Activated T-helper 9 cell treated with anti-CD3 and anti-CD28 coated beads, Interleukin-2, amount 50 U/mL, for 16 hours (primary cell): ENCODE data around the gene ABCA7.

Experiments used
- DNase-seq: peaks from one replicate; pipeline ENCODE4 v3.0.0-alpha.2; 2020; ENCODE audit warnings: low read depth

Gene ABCA7

DNA sequence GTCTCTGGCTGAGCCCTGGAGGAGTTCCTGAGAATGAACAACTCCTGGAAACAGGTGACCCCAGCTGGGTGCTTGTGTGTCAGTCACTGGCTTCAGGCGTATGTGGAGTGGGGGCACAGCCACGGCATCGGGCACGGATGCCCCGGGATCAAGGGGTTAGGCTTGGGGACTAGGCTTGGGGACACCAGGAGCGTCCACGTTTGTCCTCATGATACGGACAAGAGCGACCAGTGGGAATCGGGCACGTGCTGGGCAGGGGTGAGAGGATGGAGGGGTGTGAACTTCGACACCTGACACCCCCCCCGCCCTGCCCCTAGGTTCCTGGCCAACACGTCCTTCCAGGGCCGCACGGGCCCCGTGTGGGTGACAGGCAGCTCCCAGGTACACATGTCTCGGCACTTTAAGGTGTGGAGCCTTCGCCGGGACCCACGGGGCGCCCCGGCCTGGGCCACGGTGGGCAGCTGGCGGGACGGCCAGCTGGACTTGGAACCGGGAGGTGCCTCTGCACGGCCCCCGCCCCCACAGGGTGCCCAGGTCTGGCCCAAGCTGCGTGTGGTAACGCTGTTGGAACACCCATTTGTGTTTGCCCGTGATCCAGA, 35.6 kb upstream of the ABCA7 start:
- no peak for DNase-seq

DNA sequence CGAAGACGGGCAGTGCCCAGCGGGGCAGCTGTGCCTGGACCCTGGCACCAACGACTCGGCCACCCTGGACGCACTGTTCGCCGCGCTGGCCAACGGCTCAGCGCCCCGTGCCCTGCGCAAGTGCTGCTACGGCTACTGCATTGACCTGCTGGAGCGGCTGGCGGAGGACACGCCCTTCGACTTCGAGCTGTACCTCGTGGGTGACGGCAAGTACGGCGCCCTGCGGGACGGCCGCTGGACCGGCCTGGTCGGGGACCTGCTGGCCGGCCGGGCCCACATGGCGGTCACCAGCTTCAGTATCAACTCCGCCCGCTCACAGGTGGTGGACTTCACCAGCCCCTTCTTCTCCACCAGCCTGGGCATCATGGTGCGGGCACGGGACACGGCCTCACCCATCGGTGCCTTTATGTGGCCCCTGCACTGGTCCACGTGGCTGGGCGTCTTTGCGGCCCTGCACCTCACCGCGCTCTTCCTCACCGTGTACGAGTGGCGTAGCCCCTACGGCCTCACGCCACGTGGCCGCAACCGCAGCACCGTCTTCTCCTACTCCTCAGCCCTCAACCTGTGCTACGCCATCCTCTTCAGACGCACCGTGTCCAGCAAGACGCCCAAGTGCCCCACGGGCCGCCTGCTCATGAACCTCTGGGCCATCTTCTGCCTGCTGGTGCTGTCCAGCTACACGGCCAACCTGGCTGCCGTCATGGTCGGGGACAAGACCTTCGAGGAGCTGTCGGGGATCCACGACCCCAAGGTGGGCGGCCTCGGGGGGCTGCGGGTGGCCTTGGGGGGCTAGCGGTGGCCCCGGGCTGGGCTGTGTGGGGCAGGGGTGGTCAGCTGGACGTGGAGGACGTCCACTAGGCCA, 34.9 kb upstream of the ABCA7 start:
- no peak for DNase-seq

DNA sequence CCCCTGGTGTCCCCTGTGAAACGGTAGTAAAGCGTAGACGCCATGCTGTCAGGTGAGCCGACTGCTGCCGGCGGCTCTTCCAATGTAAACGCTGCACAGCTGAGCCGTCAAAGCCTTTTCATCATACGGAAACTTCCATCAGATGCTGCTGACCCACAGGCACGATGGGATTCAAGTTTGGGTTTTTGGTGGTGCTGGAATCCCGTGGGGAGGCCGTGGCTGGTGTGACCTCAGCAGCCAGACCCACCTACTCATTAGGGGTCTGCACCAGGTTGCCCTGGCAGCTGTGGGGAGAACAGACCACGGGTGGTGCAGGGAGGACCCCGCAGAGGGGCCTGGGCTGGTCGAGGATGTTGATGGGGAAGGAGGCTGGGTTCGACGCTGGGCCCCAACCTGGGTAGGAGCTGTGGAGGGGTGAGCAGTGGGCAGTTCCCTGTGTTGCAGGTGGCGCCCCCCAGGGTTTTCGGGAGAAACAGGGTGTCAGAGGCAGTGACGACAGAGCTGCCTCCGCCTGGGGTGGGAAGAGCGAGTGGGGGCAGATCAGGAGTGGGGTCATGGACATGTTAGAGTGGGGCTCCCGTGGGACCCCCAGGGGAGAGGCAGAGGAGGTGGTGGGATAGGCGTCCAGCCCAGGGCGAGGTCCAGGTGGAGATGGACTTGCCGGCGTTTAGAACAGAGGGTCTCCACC, 33.1 kb upstream of the ABCA7 start:
- no peak for DNase-seq

DNA sequence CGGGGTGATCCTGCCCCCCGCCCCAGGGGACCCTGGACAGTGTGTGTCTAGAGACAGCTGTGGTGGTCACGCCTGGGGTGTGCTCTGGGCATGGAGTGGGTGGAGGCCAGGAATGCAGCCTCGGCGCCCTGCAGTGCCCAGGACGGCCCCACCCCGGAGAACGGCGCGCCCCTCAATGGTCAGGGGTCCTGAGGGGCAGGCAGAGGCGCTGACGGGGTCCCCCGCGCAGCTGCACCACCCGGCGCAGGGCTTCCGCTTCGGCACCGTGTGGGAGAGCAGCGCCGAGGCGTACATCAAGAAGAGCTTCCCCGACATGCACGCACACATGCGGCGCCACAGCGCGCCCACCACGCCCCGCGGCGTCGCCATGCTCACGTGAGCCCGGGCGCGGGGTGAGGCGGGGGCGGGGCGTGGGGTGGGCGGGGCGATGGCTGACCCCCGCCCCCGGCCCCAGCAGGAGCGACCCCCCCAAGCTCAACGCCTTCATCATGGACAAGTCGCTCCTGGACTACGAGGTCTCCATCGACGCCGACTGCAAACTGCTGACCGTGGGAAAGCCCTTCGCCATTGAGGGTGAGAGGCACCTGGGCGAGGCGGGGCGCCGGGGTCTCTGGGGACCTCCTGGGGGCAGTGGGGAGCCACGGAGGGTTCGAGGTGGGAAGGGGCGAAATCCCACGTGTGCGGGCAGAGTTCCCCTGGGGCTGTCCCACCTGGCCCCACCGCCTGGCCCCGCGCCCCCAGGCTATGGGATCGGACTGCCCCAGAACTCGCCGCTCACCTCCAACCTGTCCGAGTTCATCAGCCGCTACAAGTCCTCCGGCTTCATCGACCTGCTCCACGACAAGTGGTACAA, 32.3 kb upstream of the ABCA7 start:
- no peak for DNase-seq

DNA sequence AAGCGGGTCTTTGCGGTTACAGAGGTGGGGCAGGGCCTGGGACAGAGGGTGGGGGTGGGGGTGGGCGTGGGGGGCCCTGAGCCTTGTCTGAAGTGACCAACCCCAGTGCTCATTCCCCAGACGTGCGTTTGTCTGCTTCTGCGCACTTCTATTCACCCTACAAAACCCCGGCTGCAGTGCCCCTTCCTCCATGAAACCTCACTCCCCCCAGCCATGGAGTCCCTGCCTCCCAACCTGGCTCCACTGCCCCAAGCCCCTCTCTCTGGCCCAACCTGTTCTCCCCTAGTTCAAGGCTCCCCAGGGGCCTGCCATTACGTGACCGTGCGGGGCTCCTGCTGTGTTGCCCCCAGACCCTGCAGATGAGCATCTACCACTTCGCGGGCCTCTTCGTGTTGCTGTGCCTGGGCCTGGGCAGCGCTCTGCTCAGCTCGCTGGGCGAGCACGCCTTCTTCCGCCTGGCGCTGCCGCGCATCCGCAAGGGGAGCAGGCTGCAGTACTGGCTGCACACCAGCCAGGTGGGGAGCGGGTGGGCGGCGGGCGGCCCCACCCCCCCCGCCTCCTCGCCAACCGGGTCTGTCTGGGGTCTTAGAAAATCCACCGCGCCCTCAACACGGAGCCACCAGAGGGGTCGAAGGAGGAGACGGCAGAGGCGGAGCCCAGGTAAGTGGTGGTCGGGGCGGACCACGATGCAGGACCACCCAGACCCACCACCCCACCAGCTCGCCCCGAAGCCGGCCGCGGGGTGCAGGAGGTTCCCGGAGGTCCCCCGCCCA, 31.5 kb upstream of the ABCA7 start:
- no peak for DNase-seq

DNA sequence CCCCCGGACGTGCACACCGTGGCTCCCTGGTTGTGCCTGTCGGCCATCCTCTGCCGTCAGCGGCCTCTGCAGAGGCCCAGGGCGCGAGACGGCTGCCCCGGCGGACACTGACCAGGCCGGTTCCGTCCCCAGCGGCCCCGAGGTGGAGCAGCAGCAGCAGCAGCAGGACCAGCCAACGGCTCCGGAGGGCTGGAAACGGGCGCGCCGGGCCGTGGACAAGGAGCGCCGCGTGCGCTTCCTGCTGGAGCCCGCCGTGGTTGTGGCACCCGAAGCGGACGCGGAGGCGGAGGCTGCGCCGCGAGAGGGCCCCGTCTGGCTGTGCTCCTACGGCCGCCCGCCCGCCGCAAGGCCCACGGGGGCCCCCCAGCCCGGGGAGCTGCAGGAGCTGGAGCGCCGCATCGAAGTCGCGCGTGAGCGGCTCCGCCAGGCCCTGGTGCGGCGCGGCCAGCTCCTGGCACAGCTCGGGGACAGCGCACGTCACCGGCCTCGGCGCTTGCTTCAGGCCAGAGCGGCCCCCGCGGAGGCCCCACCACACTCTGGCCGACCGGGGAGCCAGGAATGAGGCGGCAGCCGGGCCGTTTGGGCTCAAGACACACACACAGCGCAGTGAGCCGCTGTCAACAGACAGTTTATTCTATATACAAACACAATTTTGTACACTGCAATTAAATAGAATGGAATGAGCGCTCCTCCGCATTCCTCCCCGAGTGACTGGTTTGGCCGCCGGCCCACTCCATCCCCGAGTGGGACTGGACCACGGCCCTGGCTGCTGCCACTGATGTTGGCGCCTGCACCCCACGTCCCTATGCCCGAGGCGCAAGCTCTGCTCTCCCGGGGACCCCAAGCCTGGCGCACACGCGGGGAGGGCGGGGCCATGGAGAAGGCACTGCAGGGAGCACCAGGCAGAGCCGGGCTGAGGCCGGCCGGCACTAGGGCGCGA, 30.6 kb upstream of the ABCA7 start:
- DNase-seq: no peak

DNA sequence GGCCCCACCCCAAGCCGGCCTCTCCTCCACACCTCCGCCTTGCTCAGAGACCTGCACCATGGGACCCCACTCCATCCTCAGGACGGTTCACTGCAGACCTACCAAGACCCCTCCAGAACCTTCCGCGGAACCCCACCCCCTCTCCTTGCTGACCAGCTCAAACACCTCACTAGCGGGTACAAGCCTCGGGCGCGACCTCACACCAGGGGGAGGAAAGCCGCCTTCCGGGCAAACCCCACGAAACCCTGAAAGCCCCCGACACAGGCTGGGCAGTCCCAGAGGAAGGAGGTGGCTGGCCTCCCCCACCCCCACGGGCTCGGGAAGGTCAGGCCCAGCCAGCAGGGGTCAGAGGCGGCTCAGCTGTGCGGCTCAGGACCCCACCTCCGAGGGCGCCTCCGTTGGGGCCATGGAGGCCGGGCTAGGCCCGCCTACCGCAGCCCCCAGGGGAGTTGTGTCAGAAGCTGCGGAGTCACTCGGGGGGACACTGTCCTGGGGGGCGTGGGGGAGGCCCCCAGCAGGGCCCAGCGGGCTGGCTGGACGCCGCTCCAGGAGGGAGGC, 29.8 kb upstream of the ABCA7 start:
- DNase-seq: no peak

DNA sequence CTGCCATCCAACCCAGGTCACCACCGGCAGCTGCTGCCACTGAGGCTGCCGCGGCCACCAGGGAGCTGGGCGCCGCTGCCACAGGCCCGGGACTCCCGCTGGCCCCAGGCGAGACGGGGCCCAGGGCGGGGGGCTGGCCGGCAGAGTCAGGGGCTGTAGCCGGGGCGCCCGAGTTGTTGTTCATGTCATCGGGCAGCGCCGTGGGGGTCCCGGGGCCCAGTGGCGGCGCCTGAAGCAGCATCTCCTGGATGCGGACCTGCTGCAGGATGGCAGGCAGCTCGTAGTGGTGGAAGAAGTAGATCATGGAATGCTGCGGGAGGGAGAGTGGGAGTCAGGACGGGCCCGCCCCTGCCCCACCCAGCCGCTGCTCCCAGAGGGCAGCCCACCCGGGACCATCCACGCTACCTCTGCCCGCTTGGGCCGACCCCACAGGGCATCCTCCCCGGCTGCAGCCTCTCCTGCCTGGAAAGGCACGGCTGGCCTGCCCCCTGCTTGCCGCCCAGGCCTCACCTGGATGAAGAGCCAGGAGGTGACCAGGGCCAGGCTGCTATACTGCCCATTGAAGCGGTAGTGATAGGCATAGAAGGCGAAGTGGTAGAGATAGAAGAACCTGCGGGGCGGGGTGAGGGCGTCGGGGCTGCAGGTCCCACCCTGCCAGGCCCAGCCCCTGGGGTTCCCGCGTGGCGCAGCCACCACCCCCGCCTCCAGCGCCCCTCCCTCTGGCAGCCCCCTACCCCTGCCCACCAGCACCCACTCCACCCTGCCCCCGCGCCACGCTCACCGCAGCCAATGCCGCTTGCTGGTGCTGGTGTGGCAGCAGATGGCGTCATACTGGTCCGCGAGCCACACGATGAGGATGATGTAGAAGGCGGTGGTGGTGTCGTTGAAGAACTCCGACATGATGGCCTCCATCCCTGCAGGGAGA, 29.1 kb upstream of the ABCA7 start:
- DNase-seq: no peak

DNA sequence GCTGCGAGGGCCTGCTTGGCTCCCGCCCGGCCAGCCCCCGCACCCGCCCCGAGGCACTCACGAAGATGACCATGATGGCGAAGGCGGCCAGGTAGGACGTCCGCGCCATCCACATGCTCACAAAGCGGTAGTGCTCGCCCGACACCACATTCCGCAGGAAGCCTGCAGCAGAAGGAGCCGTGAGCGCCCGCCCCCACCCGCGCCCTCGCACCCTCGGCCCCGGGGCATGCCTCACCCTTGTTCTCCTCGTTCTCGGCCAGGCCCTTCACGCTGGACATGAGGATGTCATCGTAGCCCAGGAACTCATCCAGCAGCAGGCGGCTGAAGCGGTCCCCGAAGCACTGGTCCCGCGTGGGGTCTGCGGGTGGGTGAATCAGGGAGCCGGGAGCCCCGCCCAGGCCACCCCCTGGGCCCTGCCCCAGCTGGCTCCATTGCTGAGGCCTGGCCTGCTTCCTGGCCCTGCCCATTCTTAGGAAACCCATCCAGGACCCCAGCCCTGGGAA, 28.0 kb upstream of the ABCA7 start:
- no peak for DNase-seq

DNA sequence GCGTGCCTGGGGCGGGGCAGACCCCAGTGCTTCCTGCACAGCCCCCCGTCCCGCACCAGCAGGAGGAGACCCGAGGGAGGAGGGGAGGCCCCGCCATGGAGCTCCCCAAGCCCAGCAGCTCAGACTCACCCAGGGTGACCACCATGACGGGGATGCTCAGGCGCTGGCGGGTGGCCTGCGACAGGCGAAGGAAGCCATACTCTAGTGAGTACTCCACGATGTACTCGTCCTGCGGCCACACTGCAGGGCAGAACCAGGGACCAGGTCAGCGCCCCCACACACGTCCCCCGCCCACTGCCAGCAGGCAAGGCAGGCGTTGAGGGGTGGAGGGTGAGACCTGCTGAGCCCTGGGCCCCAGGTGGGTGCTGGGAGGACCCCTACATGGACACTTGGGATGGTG, 27.6 kb upstream of the ABCA7 start:
- DNase-seq: no peak

DNA sequence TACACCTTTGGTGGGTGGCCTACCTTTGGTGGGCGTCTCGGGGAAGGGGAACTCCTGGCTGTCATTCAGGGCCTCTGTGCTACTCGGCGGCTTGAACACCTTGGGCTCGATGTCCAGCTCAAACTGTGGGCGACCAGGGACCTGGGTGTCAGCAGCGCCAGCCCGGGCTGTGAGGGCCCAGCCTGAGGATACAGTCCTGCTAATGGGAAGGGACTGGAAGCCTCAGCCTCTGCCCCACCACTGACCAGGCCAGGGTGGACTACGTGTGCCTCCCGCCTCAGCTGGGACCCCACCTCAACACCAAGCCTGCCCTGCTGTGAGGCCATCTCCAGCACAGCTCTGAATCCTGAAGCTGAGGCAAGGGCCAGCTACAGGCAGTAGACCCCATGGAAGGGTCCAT, 26.7 kb upstream of the ABCA7 start:
- no peak for DNase-seq

DNA sequence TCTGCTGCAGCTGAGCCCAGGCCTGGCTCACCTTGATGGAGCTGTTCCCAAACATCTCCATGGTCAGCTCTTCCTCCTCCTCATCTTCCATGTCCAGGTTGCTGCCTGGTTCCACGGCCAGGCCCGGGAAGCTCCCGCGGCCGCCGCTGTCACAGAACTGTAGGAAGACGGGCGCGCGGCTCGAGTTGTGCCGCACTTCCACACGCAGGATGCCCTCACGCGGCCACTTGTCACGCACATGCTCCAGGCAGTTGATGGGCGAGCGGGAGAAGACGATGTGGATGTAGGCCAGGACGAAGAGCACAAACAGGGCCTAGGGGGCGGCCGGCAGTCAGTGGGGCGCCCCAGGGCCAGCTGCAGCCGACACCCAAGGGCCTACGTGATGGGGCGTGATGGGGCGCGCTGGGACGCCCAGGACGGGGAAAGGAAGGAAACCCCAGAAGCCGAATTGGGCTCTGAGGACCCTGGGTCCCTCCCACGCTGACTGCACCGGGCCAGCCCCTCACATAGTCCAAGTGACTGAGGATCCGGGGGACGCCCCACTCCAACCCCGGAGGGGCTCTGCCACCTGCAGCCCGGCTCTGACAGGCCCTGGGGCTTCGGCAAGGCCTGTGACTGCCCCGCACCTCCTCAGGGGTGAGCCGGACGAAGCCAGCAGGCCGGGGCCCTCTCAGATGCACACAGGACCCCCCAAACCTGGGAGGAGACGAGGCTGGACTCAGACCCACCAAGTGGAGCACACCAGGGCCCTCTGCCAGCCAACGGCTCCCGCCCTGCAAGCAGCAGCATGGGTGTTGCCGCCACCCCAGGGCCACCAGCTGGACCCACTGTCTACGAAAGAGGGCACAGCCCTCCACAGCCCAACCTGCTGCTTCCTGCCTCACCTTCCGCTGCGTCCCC, 25.5 kb upstream of the ABCA7 start:
- DNase-seq: no peak

DNA sequence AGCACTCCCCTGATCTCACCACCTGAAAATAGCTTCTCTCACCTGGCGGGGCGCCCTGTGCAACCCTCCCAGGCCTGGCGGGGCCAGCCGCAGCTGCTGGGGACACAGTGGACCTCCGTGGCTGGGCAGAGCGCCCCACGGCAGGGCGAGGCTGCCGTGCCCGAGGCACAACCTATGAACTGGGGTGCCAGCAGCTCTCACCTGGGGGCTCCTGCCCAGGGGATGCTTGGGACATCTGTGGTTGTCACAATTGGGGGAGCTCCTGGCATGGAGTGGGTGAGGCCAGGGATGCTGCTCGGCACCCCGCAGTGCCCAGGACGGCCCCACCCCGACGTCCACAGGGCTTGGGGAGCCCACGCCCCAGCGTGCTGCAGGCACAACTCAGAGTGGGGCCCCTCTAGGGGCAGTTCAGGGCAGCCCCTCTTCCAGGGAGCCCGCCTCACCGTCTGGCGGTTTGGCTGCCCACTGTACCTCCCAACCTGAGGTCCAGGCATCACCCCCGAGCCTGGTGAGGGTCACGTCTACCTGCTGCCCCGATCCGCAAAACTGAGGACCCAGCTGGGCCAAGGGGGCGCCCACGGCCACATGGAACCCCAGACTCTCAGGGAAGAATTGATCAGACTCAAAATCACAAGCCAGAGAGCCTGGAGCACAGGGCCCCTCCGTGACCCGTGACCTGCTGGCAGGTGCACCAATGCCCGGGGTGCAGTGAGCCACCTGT, 24.7 kb upstream of the ABCA7 start:
- no peak for DNase-seq

DNA sequence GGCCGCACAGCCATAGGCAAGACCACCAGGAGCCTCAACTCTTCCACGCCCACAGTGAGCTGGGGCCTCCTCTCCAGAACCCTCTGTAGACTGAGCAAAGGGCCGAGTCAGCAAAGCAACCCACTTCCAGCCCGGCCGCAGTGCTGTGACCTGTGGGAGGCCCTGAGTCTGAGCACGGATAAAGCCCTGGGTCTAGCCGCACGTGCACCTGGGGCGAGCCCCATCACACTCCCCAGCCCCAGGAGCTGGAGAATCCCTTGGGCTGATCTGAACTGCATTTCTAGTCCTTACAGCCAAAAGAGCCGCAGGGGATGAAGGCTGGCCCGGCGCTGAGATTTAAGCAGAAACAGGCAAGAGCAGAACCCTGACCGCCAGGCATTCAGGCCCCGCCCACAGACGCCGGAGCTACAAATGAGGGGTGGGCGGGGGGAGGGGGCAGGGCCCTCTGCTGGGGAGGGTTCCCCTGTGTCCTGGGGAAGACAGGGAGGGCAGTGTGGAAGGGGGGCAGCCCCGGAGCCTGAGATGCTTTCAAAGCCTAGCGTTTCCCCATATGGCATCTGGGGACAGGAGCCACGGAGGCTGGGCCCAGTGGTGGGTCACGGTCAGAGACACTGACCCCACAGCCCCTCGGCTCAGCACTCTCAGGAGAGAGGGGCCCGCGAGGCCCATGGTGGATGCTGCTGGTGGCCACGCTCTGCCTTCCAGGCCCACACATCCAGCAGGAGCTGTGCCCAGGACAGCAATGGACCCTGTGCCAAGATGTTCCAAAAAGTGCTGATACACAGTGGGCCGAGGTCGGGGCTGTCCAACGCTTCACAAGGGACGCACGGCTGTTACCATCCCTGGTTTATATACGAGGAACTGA, 23.9 kb upstream of the ABCA7 start:
- no peak for DNase-seq

DNA sequence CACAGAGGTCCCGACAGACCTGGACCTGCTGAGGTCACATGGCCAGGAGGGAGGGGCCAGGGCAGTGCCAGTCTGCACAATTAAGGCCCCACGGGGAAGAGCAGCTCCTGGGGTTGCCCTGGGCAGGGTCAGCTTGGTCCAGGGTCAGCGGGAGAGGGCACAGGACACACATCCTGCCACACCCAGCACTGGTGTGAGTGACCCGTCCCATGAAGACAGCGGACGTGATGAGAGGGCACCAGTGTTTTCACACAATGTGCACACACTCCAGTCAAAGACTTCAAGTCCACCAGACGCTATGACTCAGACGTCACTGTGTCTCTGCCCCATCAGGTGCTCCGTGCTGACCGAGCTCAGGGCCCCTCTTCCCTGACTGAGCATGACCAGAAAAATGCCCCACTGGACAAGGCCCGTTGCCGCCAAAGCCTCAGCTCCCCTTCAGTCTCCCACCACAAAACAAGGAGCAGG, 23.2 kb upstream of the ABCA7 start:
- DNase-seq: no peak
